GM12878 (cell line): Measurements from ENCODE around the gene CACNA1I. TPM values are rescaled to one million over a fixed set of nuclear protein-coding genes. Genes with fewer than 3 reads are reported as not detected.

Source experiments
- ASH2L ChIP-seq: fragments of 300-600, 200-600 bp; sonication (generic); IDR thresholded peaks from 2 replicates; pipeline ENCODE4 v1.6.1; 2017; ENCODE audit warnings: low read depth, mild to moderate bottlenecking, borderline replicate concordance
- BACH1 ChIP-seq: fragments of 450-650 bp; IDR thresholded peaks from 2 replicates; pipeline ENCODE4 v1.6.1; 2017; ENCODE audit warnings: mild to moderate bottlenecking, borderline replicate concordance
- BMI1 ChIP-seq: fragments of 450-650 bp; IDR thresholded peaks from 2 replicates; pipeline ENCODE4 v1.6.1; 2016; ENCODE audit warnings: mild to moderate bottlenecking, moderate library complexity, borderline replicate concordance
- BRCA1 ChIP-seq: IDR thresholded peaks from 2 replicates; pipeline ENCODE4 v1.6.1; 2011; ENCODE audit warnings: low read depth, low read length, improper control_type of control experiment
- CBX5 ChIP-seq: sonication (generic); IDR thresholded peaks from 2 replicates; pipeline ENCODE4 v1.6.1; 2016; ENCODE audit warnings: low read depth, moderate library complexity, mild to moderate bottlenecking, inconsistent platforms
- ETV6 ChIP-seq, 2 experiments: fragments of 450-650 bp in 1 of 2; IDR thresholded peaks in 1 of 2; conservative IDR thresholded peaks in 1 of 2; 2 replicates each; pipeline ENCODE4 v1.6.1; 2014; ENCODE audit warnings: antibody characterized with exemption in 1 of 2, borderline replicate concordance in 1 of 2, low read depth in 1 of 2, mild to moderate bottlenecking in 1 of 2, moderate library complexity in 1 of 2
- GABPA ChIP-seq: IDR thresholded peaks from 2 replicates; pipeline ENCODE4 v1.6.1; 2014; ENCODE audit warnings: antibody characterized with exemption, low read depth, mild to moderate bottlenecking, inconsistent platforms
- HDAC6 ChIP-seq: fragments of 200-600 bp; sonication (generic); IDR thresholded peaks from one replicate; pipeline ENCODE4 v1.8.0; 2017; ENCODE audit warnings: antibody characterized with exemption; ENCODE audit not compliant: unreplicated experiment
- PBX3 ChIP-seq: IDR thresholded peaks from 2 replicates; pipeline ENCODE4 v1.6.1; 2011; ENCODE audit warnings: mild to moderate bottlenecking, low read depth, low read length, moderate library complexity; ENCODE audit not compliant: insufficient replicate concordance
- RAD21 ChIP-seq: IDR thresholded peaks from 2 replicates; pipeline ENCODE4 v1.6.1; 2011; ENCODE audit warnings: mild to moderate bottlenecking, low read depth, low read length, moderate library complexity; ENCODE audit not compliant: insufficient read depth
- SMAD5 ChIP-seq: IDR thresholded peaks from 2 replicates; pipeline ENCODE4 v1.6.1; 2016; ENCODE audit warnings: antibody characterized with exemption, low read depth
- SP1 ChIP-seq: IDR thresholded peaks from one replicate; pipeline ENCODE4 v1.6.1; 2011; ENCODE audit warnings: low read depth, low read length
- STAT1 ChIP-seq: fragments of 450-650 bp; conservative IDR thresholded peaks from 2 replicates; pipeline ENCODE4 v1.6.1; 2014; ENCODE audit warnings: antibody characterized with exemption, mild to moderate bottlenecking
- YBX1 ChIP-seq: fragments of 450-650 bp; IDR thresholded peaks from 2 replicates; pipeline ENCODE4 v1.6.1; 2016; ENCODE audit warnings: antibody characterized with exemption
- ZBTB33 ChIP-seq: fragments of 450-650 bp; IDR thresholded peaks from 2 replicates; pipeline ENCODE4 v1.6.1; 2017; ENCODE audit warnings: mild to moderate bottlenecking
- polyA plus RNA-seq, 11 experiments: library from polyadenylated mRNA; depleted of rRNA in 4 of 11; unstranded in 6 of 11; stranded (reverse) in 5 of 11; fragments of >200 nt; fragmentation: Nextera tagmentation in 4 of 11; fragmentation: Illumina TruSeq in 1 of 11; extraction: Ambion mirVana in 4 of 11; extraction: Trizol in 1 of 11; gene quantifications; 1 replicate in 1 of 11; 2 replicates in 10 of 11; pipeline versions ENCODE4 v1.2.1 to v1.2.3, GENCODE V29; 2011 to 2016; ENCODE audit warnings: inconsistent platforms in 2 of 11, missing spikeins in 2 of 11, low read depth in 1 of 11
- total RNA-seq, 4 experiments: library from RNA; depleted of rRNA in 3 of 4; stranded (reverse); fragments of >200 nt in 3 of 4; fragmentation: Illumina TruSeq in 1 of 4; extraction: Trizol in 1 of 4; gene quantifications; 2 replicates each; pipeline versions ENCODE4 v1.2.1 to v1.2.3, GENCODE V29; 2013 to 2021
- TF ChIP-seq, protein P1 (sequence below): IDR thresholded peaks from 2 replicates; pipeline ENCODE4 v1.6.1; 2011; ENCODE audit warnings: borderline replicate concordance, low read depth, mild to moderate bottlenecking, moderate library complexity, mixed read lengths, low read length; ENCODE audit not compliant: insufficient read depth; ENCODE audit errors: extremely low read length
- TF ChIP-seq, protein P2 (sequence below): IDR thresholded peaks from 2 replicates; pipeline ENCODE4 v1.6.1; 2012; ENCODE audit warnings: low read depth, low read length, improper control_type of control experiment
- TF ChIP-seq, protein P3 (sequence below): IDR thresholded peaks from 2 replicates; pipeline ENCODE4 v1.6.1; 2012; ENCODE audit warnings: low read depth, low read length, improper control_type of control experiment

The CACNA1I gene
- total and polyA plus RNA-seq, 10 of the 15 experiments (the other 5 are each of a cell fraction or from before 2014, with no cell fraction given) = 0.01 to 0.03 TPM; not detected in 8

DNA sequence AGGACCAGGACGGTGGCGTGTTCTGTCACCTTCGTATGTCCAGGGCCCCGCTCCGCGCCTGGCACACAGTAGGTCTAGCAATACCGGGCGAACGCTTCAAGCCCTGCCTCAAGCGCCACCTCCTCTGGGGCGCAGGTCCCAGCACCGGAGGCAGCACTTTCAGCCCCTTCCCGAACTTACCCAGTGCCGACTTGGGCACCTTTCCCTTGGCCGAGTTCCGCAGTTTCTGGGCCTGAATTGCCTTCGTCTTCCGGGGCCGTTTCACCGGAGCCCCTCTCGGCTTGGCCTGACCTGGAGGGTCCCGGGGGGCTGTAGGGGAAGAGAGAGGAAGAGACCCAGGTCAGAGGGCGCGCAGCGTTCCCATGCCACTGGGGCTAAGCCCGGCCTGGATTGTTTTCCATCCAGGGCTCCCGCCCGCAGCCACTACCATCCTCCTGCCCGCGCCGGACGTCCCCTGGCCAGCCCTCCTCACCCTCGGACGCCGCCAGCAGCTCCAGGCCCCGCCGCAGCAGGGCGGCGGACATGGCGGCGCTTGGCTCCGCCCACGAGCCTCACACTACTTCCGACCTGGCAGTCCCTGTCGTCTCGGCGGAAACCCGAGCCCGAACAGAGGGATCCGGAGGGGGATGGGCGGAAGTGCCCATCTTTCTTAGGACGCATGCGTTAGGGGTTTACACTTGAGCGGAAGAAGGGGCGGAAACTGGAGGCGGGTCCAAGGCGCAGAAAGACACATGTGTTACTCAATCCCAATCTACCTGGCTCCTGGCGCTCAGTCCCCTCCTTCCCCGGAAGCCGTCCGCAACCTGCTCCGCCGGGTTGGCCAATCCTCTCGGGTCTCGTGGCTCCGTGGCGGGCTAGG lies 38.1 kb upstream of the CACNA1I start, which contains the start of gene RPS19BP1 (continued):
- TF ChIP-seq, protein P1, sequence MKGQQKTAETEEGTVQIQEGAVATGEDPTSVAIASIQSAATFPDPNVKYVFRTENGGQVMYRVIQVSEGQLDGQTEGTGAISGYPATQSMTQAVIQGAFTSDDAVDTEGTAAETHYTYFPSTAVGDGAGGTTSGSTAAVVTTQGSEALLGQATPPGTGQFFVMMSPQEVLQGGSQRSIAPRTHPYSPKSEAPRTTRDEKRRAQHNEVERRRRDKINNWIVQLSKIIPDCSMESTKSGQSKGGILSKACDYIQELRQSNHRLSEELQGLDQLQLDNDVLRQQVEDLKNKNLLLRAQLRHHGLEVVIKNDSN = peak; percentile 51
- TF ChIP-seq HDAC6 = no peak
- TF ChIP-seq, protein P2, sequence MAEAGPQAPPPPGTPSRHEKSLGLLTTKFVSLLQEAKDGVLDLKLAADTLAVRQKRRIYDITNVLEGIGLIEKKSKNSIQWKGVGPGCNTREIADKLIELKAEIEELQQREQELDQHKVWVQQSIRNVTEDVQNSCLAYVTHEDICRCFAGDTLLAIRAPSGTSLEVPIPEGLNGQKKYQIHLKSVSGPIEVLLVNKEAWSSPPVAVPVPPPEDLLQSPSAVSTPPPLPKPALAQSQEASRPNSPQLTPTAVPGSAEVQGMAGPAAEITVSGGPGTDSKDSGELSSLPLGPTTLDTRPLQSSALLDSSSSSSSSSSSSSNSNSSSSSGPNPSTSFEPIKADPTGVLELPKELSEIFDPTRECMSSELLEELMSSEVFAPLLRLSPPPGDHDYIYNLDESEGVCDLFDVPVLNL = peak; percentile 55; the same call in 1 of the 2 replicates
- TF ChIP-seq BACH1 = peak; percentile 81
- no peak for TF ChIP-seq ASH2L
- TF ChIP-seq STAT1 = no peak
- peak; percentile 80 for TF ChIP-seq SP1
- TF ChIP-seq SMAD5 = peak; percentile 54; the same call in 1 of the 2 replicates
- no peak for TF ChIP-seq BMI1
- no peak for TF ChIP-seq BRCA1
- no peak for TF ChIP-seq YBX1
- peak in 1 of 2 experiments; percentile 76; a peak in 2 of 4 replicates for TF ChIP-seq ETV6 (conservative IDR thresholded peaks at IDR 0.05 in 1 of 2, IDR thresholded peaks at IDR 0.05 in 1 of 2; ENCODE audit: borderline replicate concordance in 1 of 2, low read depth in 1 of 2)
- TF ChIP-seq, protein P3, sequence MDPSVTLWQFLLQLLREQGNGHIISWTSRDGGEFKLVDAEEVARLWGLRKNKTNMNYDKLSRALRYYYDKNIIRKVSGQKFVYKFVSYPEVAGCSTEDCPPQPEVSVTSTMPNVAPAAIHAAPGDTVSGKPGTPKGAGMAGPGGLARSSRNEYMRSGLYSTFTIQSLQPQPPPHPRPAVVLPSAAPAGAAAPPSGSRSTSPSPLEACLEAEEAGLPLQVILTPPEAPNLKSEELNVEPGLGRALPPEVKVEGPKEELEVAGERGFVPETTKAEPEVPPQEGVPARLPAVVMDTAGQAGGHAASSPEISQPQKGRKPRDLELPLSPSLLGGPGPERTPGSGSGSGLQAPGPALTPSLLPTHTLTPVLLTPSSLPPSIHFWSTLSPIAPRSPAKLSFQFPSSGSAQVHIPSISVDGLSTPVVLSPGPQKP = peak; percentile 93
- TF ChIP-seq RAD21 = no peak
- no peak for TF ChIP-seq CBX5
- TF ChIP-seq ZBTB33 = no peak
- peak; percentile 93 for TF ChIP-seq PBX3
- no peak for TF ChIP-seq GABPA
